GM12892 (cell line): Measurements from ENCODE around the gene PPRC1.

Experiments used
- POLR2A ChIP-seq: IDR thresholded peaks from 2 replicates; pipeline ENCODE4 v1.6.1; 2011; ENCODE audit warnings: low read depth, low read length, control low read depth
- POLR2AphosphoS5 ChIP-seq: IDR thresholded peaks from 2 replicates; pipeline ENCODE4 v1.6.1; 2011; ENCODE audit warnings: low read depth, low read length, control low read depth
- TAF1 ChIP-seq: IDR thresholded peaks from 2 replicates; pipeline ENCODE4 v1.6.1; 2011; ENCODE audit warnings: low read depth, mild to moderate bottlenecking, control low read depth, low read length, borderline replicate concordance

- no peak for TF ChIP-seq TAF1
- no peak for TF ChIP-seq POLR2A
- TF ChIP-seq POLR2AphosphoS5: no peak
Measured at GRCh38 chr10:102185272-102185671, 52.4 kb downstream of the PPRC1 start.
